ENCODE data around the gene KRTAP22-2.

KRTAP22-2 gene

GRCh38 chr21:30561957-30562356 is 28.2 kb downstream of the KRTAP22-2 start:
- no peak for DNase-seq

GRCh38 chr21:30561264-30561895 is 28.8 kb downstream of the KRTAP22-2 start, which contains the start of gene KRTAP19-7:
Gene KRTAP19-7 (minus strand): TSS chr21:30561314. CDS start chr21:30561289, 25 bp downstream.
- DNase-seq, result no peak

- DNase-seq, result no peak
These were observed 35.1 kb downstream of the KRTAP22-2 start for GRCh38 chr21:30555095-30555494.

GRCh38 chr21:30552782-30553181 is 37.4 kb downstream of the KRTAP22-2 start:
- no peak for DNase-seq

GRCh38 chr21:30541764-30542163 is 48.4 kb downstream of the KRTAP22-2 start, which contains the start of gene KRTAP19-6:
Gene KRTAP19-6 (minus strand): TSS chr21:30541864. CDS start chr21:30541833, 31 bp downstream.
- no peak for DNase-seq
